Endodermal cell (in vitro differentiated cells): ENCODE data around the gene ADTRP. TPM values are rescaled to one million over a fixed set of nuclear protein-coding genes. Genes with fewer than 3 reads are reported as not detected.

ENCODE experiments used
- DNase-seq: peaks from one replicate; pipeline ENCODE4 v3.0.0-alpha.2; 2017
- H3K27ac ChIP-seq: 2 replicates; pipeline ENCODE4 v1.5.1; 2013; ENCODE audit warnings: mild to moderate bottlenecking, low read depth, low read length, moderate library complexity
- H3K27me3 ChIP-seq: 2 replicates; pipeline ENCODE4 v1.6.1; 2013; ENCODE audit warnings: mild to moderate bottlenecking, low read length, moderate library complexity; ENCODE audit not compliant: insufficient read depth, control insufficient read depth, poor library complexity, severe bottlenecking
- H3K36me3 ChIP-seq: 2 replicates; pipeline ENCODE4 v1.7.0; 2013; ENCODE audit warnings: mild to moderate bottlenecking, low read length, moderate library complexity; ENCODE audit not compliant: control insufficient read depth, insufficient read depth
- H3K4me1 ChIP-seq: one replicate; pipeline ENCODE4 v1.7.0; 2013; ENCODE audit warnings: low read length; ENCODE audit not compliant: control insufficient read depth, insufficient read depth
- H3K4me3 ChIP-seq: 2 replicates; pipeline ENCODE4 v1.5.1; 2013; ENCODE audit warnings: mild to moderate bottlenecking, low read length, moderate library complexity
- H3K9ac ChIP-seq: 2 replicates; pipeline ENCODE4 v1.6.1; 2013; ENCODE audit warnings: mild to moderate bottlenecking, low read length, moderate library complexity; ENCODE audit not compliant: poor library complexity, severe bottlenecking; ENCODE audit errors: extremely low read depth
- H3K9me3 ChIP-seq: 2 replicates; pipeline ENCODE4 v1.6.1; 2013; ENCODE audit warnings: mild to moderate bottlenecking, low read length, moderate library complexity; ENCODE audit not compliant: control insufficient read depth
- H3K27ac Mint-ChIP-seq: 2 replicates; pipeline ENCODE4 v1.8.0; 2020; ENCODE audit warnings: mixed read lengths
- H3K27me3 Mint-ChIP-seq: 2 replicates; pipeline ENCODE4 v1.8.0; 2021; ENCODE audit warnings: mild to moderate bottlenecking, mixed read lengths; ENCODE audit not compliant: insufficient read depth
- H3K36me3 Mint-ChIP-seq: 2 replicates; pipeline ENCODE4 v1.8.0; 2020; ENCODE audit warnings: low read depth, mixed read lengths
- H3K4me1 Mint-ChIP-seq: 2 replicates; pipeline ENCODE4 v1.8.0; 2020; ENCODE audit warnings: mixed read lengths
- H3K4me3 Mint-ChIP-seq: 2 replicates; pipeline ENCODE4 v1.8.0; 2020; ENCODE audit warnings: mild to moderate bottlenecking, moderate library complexity, mixed read lengths
- H3K9me3 Mint-ChIP-seq: 2 replicates; pipeline ENCODE4 v1.8.0; 2020; ENCODE audit warnings: mild to moderate bottlenecking, mixed read lengths
- CTCF ChIP-seq: fragments of 200-600 bp; sonication (generic); conservative IDR thresholded peaks from 2 replicates; pipeline ENCODE4 v1.5.0; 2021; ENCODE audit warnings: antibody characterized with exemption, mild to moderate bottlenecking
- WGBS, 2 experiments: methylation state at CpG; one replicate each; pipeline versions ENCODE4 v1.1.5 to v1.1.7; 2013; ENCODE audit warnings: missing lambda C conversion rate in 2 of 2, mixed read lengths in 1 of 2; ENCODE audit not compliant: insufficient coverage in 1 of 2, insufficient read length in 1 of 2; 5-methylcytosine and 5-hydroxymethylcytosine counted together
- total RNA-seq, 2 donors: library from RNA; stranded (reverse); fragmentation: NEBNext Ultra II Directional in 1 of 2; extraction: Animal tissue kit (Norgen Biotek cat#: 25700) in 1 of 2; gene quantifications; 2 replicates in 1 of 2; 3 replicates in 1 of 2; pipeline ENCODE4 v1.2.1, GENCODE V29; 2021

The ADTRP gene
- total RNA-seq, 2 donors from 2014 or later: 0.20 to 0.29 TPM

GRCh38 chr6:11798096-11798495 is 19.5 kb upstream of the ADTRP start:
- Mint-ChIP-seq H3K9me3 (no peaks in the 10 kb centered on the region), H3K27ac (no peak overlapping the region), H3K4me3 (no peak overlapping the region), H3K4me1 (peaks cover 29% of the 10 kb centered on the region), H3K36me3 (no peaks in the 10 kb centered on the region), H3K27me3 (no peaks in the 10 kb centered on the region)
- H3K4me3 ChIP-seq: no peak overlapping the region
- no peak for TF ChIP-seq CTCF
- H3K9me3 ChIP-seq: no peaks in the 10 kb centered on the region
- H3K4me1 ChIP-seq: peaks cover 8% of the 10 kb centered on the region
- no peak overlapping the region for H3K27ac ChIP-seq
- WGBS, 2 experiments: 73% methylated on average over 1 of the region's 1 CpG; no CpG with 5 or more reads in 1 of the 2 experiments
- no peaks in the 10 kb centered on the region for H3K36me3 ChIP-seq
- H3K27me3 ChIP-seq: no peaks in the 10 kb centered on the region
- H3K9ac ChIP-seq: no peak overlapping the region
- DNase-seq: no peak

GRCh38 chr6:11796829-11797228 is 18.2 kb upstream of the ADTRP start:
- H3K9ac ChIP-seq: no peak overlapping the region
- peaks cover 8% of the 10 kb centered on the region for H3K4me1 ChIP-seq
- TF ChIP-seq CTCF: no peak
- no peak overlapping the region for H3K27ac ChIP-seq
- peaks cover 4% of the 10 kb centered on the region for H3K9me3 ChIP-seq
- Mint-ChIP-seq H3K4me3 (no peak overlapping the region), H3K27me3 (no peaks in the 10 kb centered on the region), H3K9me3 (no peaks in the 10 kb centered on the region), H3K27ac (no peak overlapping the region), H3K4me1 (peaks cover 34% of the 10 kb centered on the region), H3K36me3 (no peaks in the 10 kb centered on the region)
- DNase-seq: no peak
- H3K36me3 ChIP-seq: no peaks in the 10 kb centered on the region
- 95 to 98% methylated on average over 5 of the region's 5 CpGs for WGBS, 2 experiments
- H3K4me3 ChIP-seq: no peak overlapping the region
- H3K27me3 ChIP-seq: no peaks in the 10 kb centered on the region

GRCh38 chr6:11795403-11795802 is 16.8 kb upstream of the ADTRP start:
- H3K9ac ChIP-seq: no peak overlapping the region
- H3K27ac Mint-ChIP-seq: no peak overlapping the region
- H3K9me3 Mint-ChIP-seq: no peaks in the 10 kb centered on the region
- peaks cover 8% of the 10 kb centered on the region for H3K4me1 ChIP-seq
- 95 to 100% methylated on average over 2 to 4 of the region's 4 CpGs for WGBS, 2 experiments
- H3K27ac ChIP-seq: no peak overlapping the region
- no peak overlapping the region for H3K4me3 Mint-ChIP-seq
- no peaks in the 10 kb centered on the region for H3K27me3 ChIP-seq
- peaks cover 4% of the 10 kb centered on the region for H3K9me3 ChIP-seq
- no peaks in the 10 kb centered on the region for H3K36me3 Mint-ChIP-seq
- no peak overlapping the region for H3K4me3 ChIP-seq
- H3K27me3 Mint-ChIP-seq: no peaks in the 10 kb centered on the region
- no peak for DNase-seq
- H3K4me1 Mint-ChIP-seq: peaks cover 34% of the 10 kb centered on the region
- no peak for TF ChIP-seq CTCF
- no peaks in the 10 kb centered on the region for H3K36me3 ChIP-seq
